Coronary artery (tissue), 2 donors: ENCODE measurements around the gene GNG3.

Experiments
- DNase-seq: peaks from one replicate; pipeline ENCODE4 v3.0.0-alpha.2; 2017; ENCODE audit warnings: low spot score
- H3K27ac ChIP-seq, 2 donors: fragments of 200-600 bp; sonication (generic); one replicate each; pipeline ENCODE4 v1.5.1; 2016 to 2019
- H3K4me3 ChIP-seq: fragments of 200-600 bp; sonication (generic); 2 replicates; pipeline ENCODE4 v1.5.1; 2016; ENCODE audit warnings: mild to moderate bottlenecking, moderate library complexity
- CTCF ChIP-seq: fragments of 200-600 bp; sonication (generic); IDR thresholded peaks from one replicate; pipeline ENCODE4 v1.5.1; 2019; ENCODE audit warnings: antibody characterized with exemption

Gene GNG3

GRCh38 chr11:62719302-62719978 is 12.0 kb downstream of the GNG3 start:
- Histone ChIP-seq H3K27ac (no peak overlapping the region), H3K4me3 (no peak overlapping the region)
- no peak for TF ChIP-seq CTCF
- DNase-seq, result no peak

- Histone ChIP-seq H3K27ac (no peak overlapping the region), H3K4me3 (no peak overlapping the region)
- no peak for DNase-seq
- TF ChIP-seq CTCF, result no peak
These were observed 14.5 kb downstream of the GNG3 start for GRCh38 chr11:62721994-62722393.

GRCh38 chr11:62724171-62724570 is 16.7 kb downstream of the GNG3 start:
- TF ChIP-seq CTCF, result no peak
- no peak overlapping the region for H3K27ac ChIP-seq
- H3K4me3 ChIP-seq, result peak overlapping the region; percentile 79
- DNase-seq, result no peak

- Histone ChIP-seq H3K4me3 (peak overlapping the region; percentile 79), H3K27ac (peak overlapping the region; percentile 87 to 96)
- no peak for DNase-seq
- TF ChIP-seq CTCF, result no peak
These were observed 18.2 kb downstream of the GNG3 start for GRCh38 chr11:62725646-62726045.

GRCh38 chr11:62726156-62726914 is 18.9 kb downstream of the GNG3 start:
- no peak for TF ChIP-seq CTCF
- no peak for DNase-seq
- H3K27ac ChIP-seq, result peak overlapping the region; percentile 87 to 96
- peak overlapping the region; percentile 79 for H3K4me3 ChIP-seq

- H3K27ac ChIP-seq, result peak overlapping the region; percentile 87 to 96
- no peak for TF ChIP-seq CTCF
- DNase-seq, result peak; percentile 91
These were observed 19.4 kb downstream of the GNG3 start for GRCh38 chr11:62726915-62727164.

More at GRCh38 chr11:62726915-62727164, 19.4 kb downstream of the GNG3 start:
- H3K4me3 ChIP-seq, result peak overlapping the region; percentile 79
